Caco-2 (cell line): ENCODE data around the gene NFIC. TPM values are rescaled to one million over a fixed set of nuclear protein-coding genes. Genes with fewer than 3 reads are reported as not detected.

Source experiments
- BruUV-seq: library from RNA; stranded (reverse); fragments of 400-500 nt; replicated peaks from 2 replicates; lab custom pipeline; 2021; lab: Mats Ljungman, UMichigan
- CTCF ChIA-PET: fragments of 300-600 bp; sonication (Branson Sonifier 250); formaldehyde crosslinking; loops from one replicate; lab custom pipeline; 2022; ENCODE audit warnings: antibody characterized with exemption; lab: Charles Lee
- POLR2A ChIA-PET: fragments of 300-600 bp; sonication (Branson Sonifier 250); formaldehyde crosslinking; loops from one replicate; lab custom pipeline; 2022; ENCODE audit warnings: antibody characterized with exemption; lab: Charles Lee
- DNase-seq, 2 experiments: peaks; one replicate each; pipeline versions ENCODE4 v3.0.0 to v3.0.0-alpha.2; 2020 to 2022
- H3K27me3 ChIP-seq: replicated peaks from 2 replicates; pipeline ENCODE4 v1.6.0; 2011; ENCODE audit warnings: low read length; ENCODE audit not compliant: control insufficient read depth, insufficient read depth
- H3K36me3 ChIP-seq: 2 replicates; pipeline ENCODE4 v1.5.1; 2011; ENCODE audit warnings: low read length; ENCODE audit not compliant: control insufficient read depth, insufficient read depth
- H3K4me1 ChIP-seq: fragments of 250-450 bp; sonication (Bioruptor Pico); 2 replicates; pipeline ENCODE4 v1.5.1; 2020; ENCODE audit warnings: mild to moderate bottlenecking
- H3K4me3 ChIP-seq: 2 replicates; pipeline ENCODE4 v1.5.1; 2011; ENCODE audit warnings: low read depth, mild to moderate bottlenecking, control low read depth, low read length
- H3K9me3 ChIP-seq: fragments of 250-450 bp; sonication (Bioruptor Pico); 2 replicates; pipeline ENCODE4 v1.5.1; 2020; ENCODE audit warnings: mild to moderate bottlenecking, moderate library complexity
- H3K27ac Mint-ChIP-seq: one replicate; pipeline ENCODE4 v1.8.0; 2022; ENCODE audit warnings: mixed read lengths; ENCODE audit not compliant: unreplicated experiment
- H3K27me3 Mint-ChIP-seq: one replicate; pipeline ENCODE4 v1.8.0; 2022; ENCODE audit warnings: mixed read lengths; ENCODE audit not compliant: insufficient read depth, unreplicated experiment
- H3K36me3 Mint-ChIP-seq: one replicate; pipeline ENCODE4 v1.8.0; 2022; ENCODE audit warnings: mild to moderate bottlenecking, mixed read lengths; ENCODE audit not compliant: insufficient read depth, unreplicated experiment
- H3K4me1 Mint-ChIP-seq: one replicate; pipeline ENCODE4 v1.8.0; 2022; ENCODE audit warnings: low read depth, mixed read lengths; ENCODE audit not compliant: unreplicated experiment
- H3K4me3 Mint-ChIP-seq: one replicate; pipeline ENCODE4 v1.8.0; 2022; ENCODE audit warnings: mild to moderate bottlenecking, moderate library complexity, mixed read lengths; ENCODE audit not compliant: unreplicated experiment
- H3K9me3 Mint-ChIP-seq: one replicate; pipeline ENCODE4 v1.8.0; 2022; ENCODE audit warnings: mixed read lengths; ENCODE audit not compliant: unreplicated experiment
- CTCF ChIP-seq, 2 experiments: fragments of 200-600 bp in 1 of 2; IDR thresholded peaks; 1 replicate in 1 of 2; 2 replicates in 1 of 2; pipeline versions ENCODE4 v1.5.1 to v1.8.0; 2011 to 2022; ENCODE audit warnings: antibody characterized with exemption in 1 of 2, control low read depth in 1 of 2, inconsistent platforms in 1 of 2, low read depth in 1 of 2, low read length in 1 of 2, mild to moderate bottlenecking in 1 of 2, moderate library complexity in 1 of 2; ENCODE audit not compliant: insufficient read depth in 1 of 2, severe bottlenecking in 1 of 2, unreplicated experiment in 1 of 2
- intact Hi-C: fragments of 100-400 bp; cut with micrococcal nuclease; formaldehyde crosslinking; loops from one replicate; pipeline ENCODE4 v1.10.0; 2022; ENCODE audit not compliant: unreplicated experiment
- total RNA-seq: library from RNA; stranded (reverse); gene quantifications from 2 replicates; pipeline ENCODE4 v1.2.3, GENCODE V29; 2022

NFIC gene
- total RNA-seq, 1 experiment from 2014 or later, result 5.1 TPM

- Mint-ChIP-seq H3K27me3 (peaks cover 13% of the 10 kb centered on the region), H3K36me3 (no peaks in the 10 kb centered on the region), H3K4me3 (no peak overlapping the region), H3K4me1 (no peaks in the 10 kb centered on the region), H3K9me3 (no peaks in the 10 kb centered on the region), H3K27ac (no peak overlapping the region)
- no peak for DNase-seq
- no peaks in the 10 kb centered on the region for H3K36me3 ChIP-seq
- no peaks in the 10 kb centered on the region for H3K9me3 ChIP-seq
- BruUV-seq, result no TSS peak
- ChIA-PET CTCF (interaction anchor here (0.5 kb wide), 1 partner anchor 93 kb away, joined by 3 read pairs; no protein-coding TSS in a partner anchor), POLR2A (no interaction called here)
- intact Hi-C loops, result no loop called here
- no peak for TF ChIP-seq CTCF (IDR thresholded peaks at IDR 0.05; ENCODE audit: insufficient read depth in 1 of 2, low read depth in 1 of 2, low read length in 1 of 2, severe bottlenecking in 1 of 2, unreplicated experiment in 1 of 2)
- no peaks in the 10 kb centered on the region for H3K27me3 ChIP-seq
- H3K4me3 ChIP-seq, result no peak overlapping the region
- H3K4me1 ChIP-seq, result no peaks in the 10 kb centered on the region
Measured at GRCh38 chr19:3335431-3336350, 30.7 kb upstream of the NFIC start.

- Histone ChIP-seq H3K36me3 (no peaks in the 10 kb centered on the region), H3K4me1 (no peaks in the 10 kb centered on the region), H3K27me3 (no peaks in the 10 kb centered on the region), H3K9me3 (no peaks in the 10 kb centered on the region), H3K4me3 (no peak overlapping the region)
- H3K27ac Mint-ChIP-seq, result no peak overlapping the region
- H3K4me1 Mint-ChIP-seq, result no peaks in the 10 kb centered on the region
- H3K4me3 Mint-ChIP-seq, result no peak overlapping the region
- peaks cover 13% of the 10 kb centered on the region for H3K27me3 Mint-ChIP-seq
- no peaks in the 10 kb centered on the region for H3K9me3 Mint-ChIP-seq
- no TSS peak for BruUV-seq
- CTCF ChIA-PET, result no interaction called here
- intact Hi-C loops, result no loop called here
- no peak for DNase-seq
- TF ChIP-seq CTCF (IDR thresholded peaks at IDR 0.05; ENCODE audit: insufficient read depth in 1 of 2, low read depth in 1 of 2, low read length in 1 of 2, severe bottlenecking in 1 of 2, unreplicated experiment in 1 of 2), result no peak
- POLR2A ChIA-PET, result no interaction called here
- no peaks in the 10 kb centered on the region for H3K36me3 Mint-ChIP-seq
Measured at GRCh38 chr19:3336351-3336679, 30.1 kb upstream of the NFIC start.

GRCh38 chr19:3336680-3337523 lies 29.5 kb upstream of the NFIC start:
- Mint-ChIP-seq H3K4me1 (no peaks in the 10 kb centered on the region), H3K4me3 (no peak overlapping the region), H3K27ac (no peak overlapping the region), H3K27me3 (peaks cover 13% of the 10 kb centered on the region), H3K9me3 (no peaks in the 10 kb centered on the region), H3K36me3 (no peaks in the 10 kb centered on the region)
- CTCF ChIA-PET, result no interaction called here
- no peaks in the 10 kb centered on the region for H3K27me3 ChIP-seq
- no TSS peak for BruUV-seq
- intact Hi-C loops, result no loop called here
- H3K4me3 ChIP-seq, result no peak overlapping the region
- H3K36me3 ChIP-seq, result no peaks in the 10 kb centered on the region
- POLR2A ChIA-PET, result no interaction called here
- DNase-seq, result no peak
- H3K4me1 ChIP-seq, result no peaks in the 10 kb centered on the region
- no peak for TF ChIP-seq CTCF (IDR thresholded peaks at IDR 0.05; ENCODE audit: insufficient read depth in 1 of 2, low read depth in 1 of 2, low read length in 1 of 2, severe bottlenecking in 1 of 2, unreplicated experiment in 1 of 2)
- no peaks in the 10 kb centered on the region for H3K9me3 ChIP-seq
